Pons (tissue), 1 donor: ENCODE results near the gene OR8D2.
A peak's percentile ranks its signal among the peaks of the same experiment; 100 is the strongest.

ENCODE experiments used
- DNase-seq: peaks from one replicate; pipeline ENCODE4 v3.0.0-alpha.2; 2016; ENCODE audit warnings: low spot score

OR8D2 gene

GRCh38 chr11:124320097-124320496 lies at the start of gene OR8D2:
TSS of gene OR8D2 (minus strand) at chr11:124320197. CDS start at chr11:124320197, 0 bp downstream.
- DNase-seq, result no peak

GRCh38 chr11:124359566-124359965 lies 39.6 kb upstream of the OR8D2 start:
- no peak for DNase-seq

DNA sequence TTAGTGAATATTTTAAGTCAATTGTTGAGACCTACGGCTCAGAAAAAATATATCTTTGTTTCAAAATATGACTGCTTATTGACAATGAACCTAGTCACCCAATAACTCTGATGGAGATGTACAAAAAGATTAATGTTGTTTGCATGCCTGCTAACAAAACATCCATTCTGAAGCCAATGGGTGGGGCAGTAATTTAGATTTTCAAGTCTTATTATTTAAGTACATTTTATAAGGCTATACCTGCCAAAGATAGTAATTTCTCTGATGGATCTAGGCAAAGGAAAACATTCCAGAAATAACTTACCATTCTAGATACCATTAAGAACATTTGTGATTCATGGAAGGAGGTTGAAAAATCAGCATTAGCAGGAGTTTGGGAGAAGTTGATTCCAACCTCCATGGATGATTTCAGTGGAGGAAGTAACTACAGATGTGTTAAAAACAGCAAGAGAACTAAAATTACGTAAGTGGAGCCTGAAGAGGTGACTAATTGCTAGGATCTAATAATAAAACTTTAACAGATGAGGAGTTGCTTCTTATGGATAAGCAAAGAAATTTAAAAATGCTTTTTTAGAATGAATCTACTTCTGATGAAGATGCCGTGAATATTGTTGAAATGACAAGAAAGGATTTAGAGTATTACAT lies 26.4 kb upstream of the OR8D2 start:
- no peak for DNase-seq

DNA sequence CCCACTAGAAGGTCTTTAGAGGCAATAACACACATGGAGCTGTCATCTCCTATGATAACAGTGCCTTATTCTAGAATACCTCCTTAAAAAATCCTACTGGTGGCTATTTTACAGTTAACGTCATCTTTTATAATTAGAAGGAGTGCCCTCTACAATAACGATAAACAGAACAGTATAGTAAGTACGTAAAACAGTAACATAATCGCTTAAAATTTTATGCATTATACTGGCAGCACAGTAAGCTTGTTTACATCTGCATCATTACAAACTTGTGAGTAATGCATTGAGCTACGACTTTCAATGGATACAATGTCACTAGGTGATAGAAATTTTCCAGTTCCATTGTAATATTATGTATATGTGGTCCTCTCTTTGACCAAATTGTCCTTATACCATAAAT lies 24.3 kb upstream of the OR8D2 start:
- DNase-seq, result no peak

- no peak for DNase-seq
These were observed 20.1 kb upstream of the OR8D2 start for GRCh38 chr11:124340142-124340447.

GRCh38 chr11:124339396-124340141 lies 19.6 kb upstream of the OR8D2 start:
- peak; percentile 14 for DNase-seq

DNA sequence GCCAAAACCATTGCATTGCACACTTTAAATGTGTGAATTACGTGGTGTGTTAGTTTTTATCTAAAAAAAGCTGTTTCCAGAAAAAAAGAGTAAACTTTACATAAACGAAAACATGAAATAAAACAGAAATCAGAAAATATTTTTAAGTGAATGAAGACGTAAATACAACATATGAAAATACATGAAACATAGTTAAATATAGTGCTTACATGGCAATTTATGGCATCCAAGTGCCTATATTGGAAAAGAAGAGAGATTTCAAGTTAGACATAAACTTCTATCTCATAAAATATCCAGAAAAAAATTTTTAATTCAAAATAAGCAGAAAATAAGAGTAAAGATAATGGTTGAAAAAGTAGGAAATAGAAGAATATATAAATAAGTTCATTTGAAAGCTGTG lies 11.9 kb upstream of the OR8D2 start:
- DNase-seq, result no peak

- peak; percentile 78 for DNase-seq
These were observed 9.9 kb upstream of the OR8D2 start for GRCh38 chr11:124329787-124330478.

DNA sequence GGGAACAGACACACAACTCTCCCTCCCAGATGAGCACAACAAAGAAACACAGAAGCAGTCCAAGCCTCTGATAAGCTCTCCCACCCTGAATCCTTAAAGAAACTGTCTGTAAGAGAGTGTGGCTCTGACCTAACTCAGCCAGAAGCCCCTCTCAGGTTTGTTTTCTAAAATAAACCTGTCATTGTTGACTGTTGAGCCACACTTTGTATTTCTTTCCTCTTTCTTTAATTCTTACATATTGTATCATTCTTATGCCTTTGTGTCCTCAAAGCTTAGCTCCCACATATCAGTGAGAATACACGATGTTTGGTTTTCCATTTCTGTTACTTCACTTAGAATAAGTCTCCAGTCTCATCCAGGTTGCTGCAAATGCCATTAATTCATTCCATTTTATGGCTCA lies 7.8 kb upstream of the OR8D2 start:
- DNase-seq, result no peak

DNA sequence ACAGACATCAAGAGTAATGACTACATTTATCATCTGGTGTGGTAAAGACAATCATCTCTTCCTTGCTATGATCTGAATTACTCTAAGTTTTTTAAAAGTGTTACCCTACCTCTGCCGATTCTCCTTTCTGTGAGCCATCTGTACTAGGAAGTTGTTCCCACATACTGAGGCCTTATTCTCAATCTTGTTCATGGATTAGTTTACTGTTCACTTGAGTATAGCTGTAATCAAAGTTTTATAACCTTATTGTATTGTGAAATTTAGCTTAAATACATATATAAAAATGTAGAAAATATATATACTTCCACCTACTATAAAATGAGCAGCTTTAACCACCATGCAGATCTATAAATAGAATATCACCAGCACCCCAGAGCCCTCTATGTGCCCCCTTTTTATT lies 2.4 kb upstream of the OR8D2 start:
- DNase-seq, result no peak

DNA sequence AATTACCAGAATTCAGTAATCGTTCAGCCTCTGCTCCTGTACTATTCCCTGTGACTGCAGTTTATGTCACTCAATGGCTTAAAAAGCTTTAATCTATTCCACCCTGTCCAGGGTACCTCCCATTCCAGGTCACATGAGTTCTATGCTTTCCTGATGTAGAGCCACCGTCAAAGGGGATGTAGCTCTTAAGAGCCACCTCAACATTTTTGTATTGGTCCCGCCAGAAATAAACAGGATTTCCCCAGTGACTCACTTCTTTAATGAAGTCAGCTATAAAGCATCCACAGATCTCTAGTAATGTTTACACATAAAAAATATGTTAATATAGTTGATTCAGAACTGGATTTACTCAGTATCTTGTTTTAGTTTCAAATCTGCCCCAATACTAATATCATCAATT lies 4.9 kb downstream of the OR8D2 start:
- DNase-seq, result no peak

- DNase-seq, result no peak
These were observed 6.1 kb downstream of the OR8D2 start, which contains the start of gene OR8D1 for GRCh38 chr11:124313849-124314248. TSS of gene OR8D1 (minus strand) at chr11:124313949. CDS start at chr11:124310766, 3,183 bp downstream.

DNA sequence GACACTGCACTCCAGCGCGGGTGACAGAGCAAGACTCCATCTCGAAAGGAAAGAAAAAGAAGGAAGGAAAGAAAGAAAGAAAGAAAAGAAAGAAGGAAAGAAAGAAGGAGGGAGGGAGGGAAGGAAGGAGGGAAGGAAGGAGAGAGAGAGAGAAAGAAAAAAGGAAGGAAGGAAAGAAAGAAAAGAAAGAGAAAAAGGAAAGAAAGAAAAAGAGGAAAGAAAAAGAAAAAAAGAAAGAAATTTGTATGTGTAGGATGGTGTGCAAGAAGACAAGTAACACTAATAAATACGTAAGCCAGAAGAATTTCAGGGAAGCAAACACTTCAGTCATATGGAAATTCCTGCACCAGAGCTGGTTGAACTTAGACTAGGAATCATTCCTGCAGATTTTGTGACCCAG lies 6.9 kb downstream of the OR8D2 start:
- DNase-seq, result no peak

GRCh38 chr11:124311670-124312069 lies 8.3 kb downstream of the OR8D2 start:
- DNase-seq, result no peak

- no peak for DNase-seq
These were observed 8.7 kb downstream of the OR8D2 start for GRCh38 chr11:124311269-124311668.

GRCh38 chr11:124310721-124311120 lies 9.3 kb downstream of the OR8D2 start:
- no peak for DNase-seq

GRCh38 chr11:124307093-124307492 lies 12.9 kb downstream of the OR8D2 start:
- DNase-seq, result no peak

GRCh38 chr11:124302347-124303125 lies 17.5 kb downstream of the OR8D2 start:
- DNase-seq, result no peak

GRCh38 chr11:124301548-124301947 lies 18.4 kb downstream of the OR8D2 start:
- no peak for DNase-seq

- DNase-seq, result no peak
These were observed 22.1 kb downstream of the OR8D2 start for GRCh38 chr11:124297921-124298320.

DNA sequence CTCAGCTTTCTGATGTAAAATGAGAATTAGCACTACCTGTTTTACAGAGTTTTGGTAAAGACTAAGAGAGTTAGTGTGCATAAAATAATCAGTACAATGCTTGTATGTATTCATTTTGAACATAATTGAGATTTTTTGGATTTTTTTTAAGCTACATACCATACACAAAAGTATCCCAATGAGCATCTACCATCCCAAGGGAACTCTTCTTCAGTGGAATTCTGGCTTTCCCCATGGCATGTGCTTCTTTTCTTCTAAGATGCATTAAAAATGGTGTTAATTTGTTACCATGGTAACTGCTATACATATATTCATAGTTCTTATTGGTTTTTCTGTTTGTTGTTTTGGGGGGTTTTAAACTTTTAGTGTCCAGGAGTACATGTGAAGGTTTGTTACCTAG lies 24.0 kb downstream of the OR8D2 start:
- DNase-seq, result no peak

DNA sequence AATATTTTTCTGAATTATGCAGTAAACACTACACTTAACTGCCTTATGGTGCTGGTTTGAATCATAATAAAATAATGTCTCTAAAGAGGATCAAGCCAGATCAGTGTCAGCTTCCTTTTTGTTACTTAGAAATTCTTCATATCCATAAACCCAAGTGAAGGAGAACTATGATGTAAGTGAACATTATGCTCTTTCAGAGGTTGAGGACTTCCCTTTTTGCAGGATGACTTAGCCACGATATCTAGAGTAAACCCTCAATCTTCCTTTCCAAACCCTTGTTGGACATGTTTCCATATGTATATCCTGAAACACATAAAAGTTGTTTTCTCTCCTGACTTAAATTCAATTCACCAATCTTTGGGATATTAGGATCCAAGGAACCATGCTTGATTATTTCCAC lies 25.3 kb downstream of the OR8D2 start:
- no peak for DNase-seq
